Chondrocyte (in vitro differentiated cells): Measurements from ENCODE around the gene SPACA4. TPM values are rescaled to one million over a fixed set of nuclear protein-coding genes. Genes with fewer than 3 reads are reported as not detected.

ENCODE experiments used
- DNase-seq: peaks from one replicate; pipeline ENCODE4 v3.0.0; 2021; ENCODE audit warnings: mixed read lengths, low spot score
- H3K27ac Mint-ChIP-seq: one replicate; pipeline ENCODE4 v1.8.0; 2021; ENCODE audit warnings: mild to moderate bottlenecking, moderate library complexity, mixed read lengths; ENCODE audit not compliant: unreplicated experiment
- H3K27me3 Mint-ChIP-seq: 2 replicates; pipeline ENCODE4 v1.8.0; 2021; ENCODE audit warnings: low read depth, mixed read lengths
- H3K36me3 Mint-ChIP-seq: 2 replicates; pipeline ENCODE4 v1.8.0; 2021; ENCODE audit warnings: low read depth, mixed read lengths
- H3K4me1 Mint-ChIP-seq: 2 replicates; pipeline ENCODE4 v1.8.0; 2021; ENCODE audit warnings: low read depth, mild to moderate bottlenecking, mixed read lengths
- H3K4me3 Mint-ChIP-seq: one replicate; pipeline ENCODE4 v1.8.0; 2021; ENCODE audit warnings: mild to moderate bottlenecking, moderate library complexity, mixed read lengths; ENCODE audit not compliant: unreplicated experiment
- H3K9me3 Mint-ChIP-seq: 2 replicates; pipeline ENCODE4 v1.8.0; 2021; ENCODE audit warnings: low read depth, mixed read lengths
- CTCF ChIP-seq: fragments of 200-600 bp; sonication (generic); IDR thresholded peaks from 2 replicates; pipeline ENCODE4 v1.5.0; 2021; ENCODE audit warnings: antibody characterized with exemption, mild to moderate bottlenecking, moderate library complexity
- total RNA-seq: library from RNA; stranded (reverse); gene quantifications from 3 replicates; pipeline ENCODE4 v1.2.1, GENCODE V29; 2021

Gene SPACA4
- total RNA-seq, 1 donor from 2014 or later: not detected

- DNase-seq: no peak
- Mint-ChIP-seq H3K27ac (no peak overlapping the region), H3K4me3 (no peak overlapping the region)
Measured at GRCh38 chr19:48625891-48626327, 19.4 kb downstream of the SPACA4 start.

GRCh38 chr19:48627201-48627864, 20.8 kb downstream of the SPACA4 start:
- H3K36me3 Mint-ChIP-seq: peaks cover 3% of the 10 kb centered on the region
- peaks cover 41% of the 10 kb centered on the region for H3K4me1 Mint-ChIP-seq
- no peaks in the 10 kb centered on the region for H3K27me3 Mint-ChIP-seq
- no peak overlapping the region for H3K4me3 Mint-ChIP-seq
- no peaks in the 10 kb centered on the region for H3K9me3 Mint-ChIP-seq
- TF ChIP-seq CTCF: no peak
- no peak overlapping the region for H3K27ac Mint-ChIP-seq
- DNase-seq: no peak

More at GRCh38 chr19:48625891-48626327, 19.4 kb downstream of the SPACA4 start:
- H3K27me3 Mint-ChIP-seq: no peaks in the 10 kb centered on the region
- H3K36me3 Mint-ChIP-seq: peaks cover 3% of the 10 kb centered on the region
- H3K9me3 Mint-ChIP-seq: no peaks in the 10 kb centered on the region
- no peak for TF ChIP-seq CTCF
- peaks cover 41% of the 10 kb centered on the region for H3K4me1 Mint-ChIP-seq

DNA sequence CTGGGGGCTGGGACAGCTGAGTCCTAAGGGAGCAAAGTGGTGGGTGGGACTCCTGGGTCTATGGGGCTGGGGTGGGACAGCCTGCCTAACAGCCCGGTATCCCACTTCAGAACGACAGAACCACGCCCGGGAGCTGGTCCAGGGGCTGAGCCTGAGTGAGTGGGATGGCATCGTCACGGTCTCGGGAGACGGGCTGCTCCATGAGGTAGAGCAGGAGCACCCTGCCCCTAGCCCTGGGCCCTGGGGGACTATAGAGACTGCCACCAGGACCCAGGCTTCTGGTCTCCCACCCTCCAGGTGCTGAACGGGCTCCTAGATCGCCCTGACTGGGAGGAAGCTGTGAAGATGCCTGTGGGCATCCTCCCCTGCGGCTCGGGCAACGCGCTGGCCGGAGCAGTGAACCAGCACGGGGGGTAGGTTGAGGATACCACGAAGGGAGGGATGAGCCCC, 21.3 kb downstream of the SPACA4 start:
- DNase-seq: no peak
- Mint-ChIP-seq H3K4me1 (peaks cover 40% of the 10 kb centered on the region), H3K27ac (no peak overlapping the region), H3K4me3 (no peak overlapping the region), H3K27me3 (no peaks in the 10 kb centered on the region), H3K36me3 (peaks cover 3% of the 10 kb centered on the region), H3K9me3 (no peaks in the 10 kb centered on the region)
- no peak for TF ChIP-seq CTCF

DNA sequence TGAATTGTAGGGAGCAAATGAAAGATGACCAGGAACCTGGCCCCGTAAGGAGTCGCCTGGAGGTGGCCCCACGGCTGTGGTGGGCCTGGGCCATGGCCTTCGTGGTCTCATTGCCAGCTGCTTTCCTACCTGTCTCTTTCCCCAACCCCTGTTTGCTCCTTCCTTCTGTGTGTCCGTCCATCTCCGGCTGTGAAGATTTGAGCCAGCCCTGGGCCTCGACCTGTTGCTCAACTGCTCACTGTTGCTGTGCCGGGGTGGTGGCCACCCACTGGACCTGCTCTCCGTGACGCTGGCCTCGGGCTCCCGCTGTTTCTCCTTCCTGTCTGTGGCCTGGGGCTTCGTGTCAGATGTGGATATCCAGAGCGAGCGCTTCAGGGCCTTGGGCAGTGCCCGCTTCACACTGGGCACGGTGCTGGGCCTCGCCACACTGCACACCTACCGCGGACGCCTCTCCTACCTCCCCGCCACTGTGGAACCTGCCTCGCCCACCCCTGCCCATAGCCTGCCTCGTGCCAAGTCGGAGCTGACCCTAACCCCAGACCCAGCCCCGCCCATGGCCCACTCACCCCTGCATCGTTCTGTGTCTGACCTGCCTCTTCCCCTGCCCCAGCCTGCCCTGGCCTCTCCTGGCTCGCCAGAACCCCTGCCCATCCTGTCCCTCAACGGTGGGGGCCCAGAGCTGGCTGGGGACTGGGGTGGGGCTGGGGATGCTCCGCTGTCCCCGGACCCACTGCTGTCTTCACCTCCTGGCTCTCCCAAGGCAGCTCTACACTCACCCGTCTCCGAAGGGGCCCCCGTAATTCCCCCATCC, 22.1 kb downstream of the SPACA4 start:
- TF ChIP-seq CTCF: no peak
- DNase-seq: no peak
- H3K4me3 Mint-ChIP-seq: no peak overlapping the region
- H3K9me3 Mint-ChIP-seq: no peaks in the 10 kb centered on the region
- H3K4me1 Mint-ChIP-seq: peaks cover 38% of the 10 kb centered on the region
- peak overlapping the region; percentile 73 for H3K27ac Mint-ChIP-seq
- H3K36me3 Mint-ChIP-seq: no peaks in the 10 kb centered on the region
- H3K27me3 Mint-ChIP-seq: no peaks in the 10 kb centered on the region

DNA sequence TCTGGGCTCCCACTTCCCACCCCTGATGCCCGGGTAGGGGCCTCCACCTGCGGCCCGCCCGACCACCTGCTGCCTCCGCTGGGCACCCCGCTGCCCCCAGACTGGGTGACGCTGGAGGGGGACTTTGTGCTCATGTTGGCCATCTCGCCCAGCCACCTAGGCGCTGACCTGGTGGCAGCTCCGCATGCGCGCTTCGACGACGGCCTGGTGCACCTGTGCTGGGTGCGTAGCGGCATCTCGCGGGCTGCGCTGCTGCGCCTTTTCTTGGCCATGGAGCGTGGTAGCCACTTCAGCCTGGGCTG, 22.7 kb downstream of the SPACA4 start:
- Mint-ChIP-seq H3K9me3 (no peaks in the 10 kb centered on the region), H3K27ac (no peak overlapping the region)
- no peak for DNase-seq

More for the DNA sequence above, 22.7 kb downstream of the SPACA4 start:
- Mint-ChIP-seq H3K36me3 (no peaks in the 10 kb centered on the region), H3K4me3 (no peak overlapping the region), H3K27me3 (no peaks in the 10 kb centered on the region), H3K4me1 (peaks cover 35% of the 10 kb centered on the region)
- no peak for TF ChIP-seq CTCF
